Trophoblast cell (in vitro differentiated cells and primary cell): ENCODE measurements around the gene WDR86.

Source experiments
- DNase-seq, 2 donors: peaks; one replicate each; pipeline ENCODE4 v3.0.0-alpha.2; 2016
- H2AFZ ChIP-seq: 2 replicates; pipeline ENCODE4 v1.6.1; 2013; ENCODE audit warnings: low read length, moderate library complexity, mild to moderate bottlenecking; ENCODE audit not compliant: insufficient read depth, poor library complexity
- H2AK5ac ChIP-seq: 2 replicates; pipeline ENCODE4 v1.6.1; 2013; ENCODE audit warnings: mild to moderate bottlenecking, low read length
- H2BK120ac ChIP-seq: 2 replicates; pipeline ENCODE4 v1.6.1; 2013; ENCODE audit warnings: low read length, mild to moderate bottlenecking, moderate library complexity; ENCODE audit not compliant: insufficient read depth, poor library complexity
- H2BK12ac ChIP-seq: 2 replicates; pipeline ENCODE4 v1.6.1; 2013; ENCODE audit warnings: mild to moderate bottlenecking, low read length, moderate library complexity
- H2BK5ac ChIP-seq: 2 replicates; pipeline ENCODE4 v1.6.1; 2013; ENCODE audit warnings: low read length, low read depth, moderate library complexity, mild to moderate bottlenecking; ENCODE audit not compliant: poor library complexity
- H3K14ac ChIP-seq: 2 replicates; pipeline ENCODE4 v1.6.1; 2013; ENCODE audit warnings: mild to moderate bottlenecking, low read length
- H3K18ac ChIP-seq: 2 replicates; pipeline ENCODE4 v1.6.1; 2013; ENCODE audit warnings: mild to moderate bottlenecking, low read length
- H3K23ac ChIP-seq: 2 replicates; pipeline ENCODE4 v1.6.1; 2013; ENCODE audit warnings: low read length
- H3K27ac ChIP-seq: 2 replicates; pipeline ENCODE4 v1.5.1; 2013; ENCODE audit warnings: low read depth, mild to moderate bottlenecking, inconsistent platforms, low read length, moderate library complexity
- H3K27me3 ChIP-seq: 2 replicates; pipeline ENCODE4 v1.6.1; 2013; ENCODE audit warnings: inconsistent platforms, mild to moderate bottlenecking, low read length, moderate library complexity; ENCODE audit not compliant: insufficient read depth
- H3K36me3 ChIP-seq, 2 experiments: 1 replicate in 1 of 2; 2 replicates in 1 of 2; pipeline ENCODE4 v1.6.1; 2013; ENCODE audit warnings: low read length in 2 of 2, mild to moderate bottlenecking in 2 of 2, moderate library complexity in 1 of 2; ENCODE audit not compliant: insufficient read depth in 2 of 2, control insufficient read depth in 1 of 2
- H3K4ac ChIP-seq: 2 replicates; pipeline ENCODE4 v1.6.1; 2013; ENCODE audit warnings: low read depth, mild to moderate bottlenecking, low read length, moderate library complexity
- H3K4me1 ChIP-seq, 2 experiments: 1 replicate in 1 of 2; 2 replicates in 1 of 2; pipeline ENCODE4 v1.6.1; 2013; ENCODE audit warnings: low read length in 2 of 2, mild to moderate bottlenecking in 2 of 2, moderate library complexity in 1 of 2; ENCODE audit not compliant: insufficient read depth in 2 of 2, control insufficient read depth in 1 of 2
- H3K4me2 ChIP-seq: 2 replicates; pipeline ENCODE4 v1.6.1; 2013; ENCODE audit warnings: inconsistent platforms, mild to moderate bottlenecking, low read length, moderate library complexity
- H3K4me3 ChIP-seq: 2 replicates; pipeline ENCODE4 v1.5.1; 2013; ENCODE audit warnings: mild to moderate bottlenecking, low read depth, low read length, inconsistent platforms
- H3K79me1 ChIP-seq: one replicate; pipeline ENCODE4 v1.6.1; 2013; ENCODE audit warnings: low read length
- H3K79me2 ChIP-seq: 2 replicates; pipeline ENCODE4 v1.6.1; 2013; ENCODE audit warnings: low read length, mild to moderate bottlenecking; ENCODE audit not compliant: control insufficient read depth, insufficient read depth, poor library complexity
- H3K9ac ChIP-seq: 2 replicates; pipeline ENCODE4 v1.6.1; 2013; ENCODE audit warnings: mild to moderate bottlenecking, low read length
- H3K9me3 ChIP-seq: 2 replicates; pipeline ENCODE4 v1.6.1; 2013; ENCODE audit warnings: low read depth, mild to moderate bottlenecking, control low read depth, inconsistent platforms, low read length; ENCODE audit not compliant: insufficient read depth
- H4K12ac ChIP-seq: 2 replicates; pipeline ENCODE4 v1.6.1; 2013; ENCODE audit warnings: low read depth, mild to moderate bottlenecking, low read length, moderate library complexity
- H4K8ac ChIP-seq: 2 replicates; pipeline ENCODE4 v1.6.1; 2013; ENCODE audit warnings: low read depth, mild to moderate bottlenecking, low read length, moderate library complexity
- H4K91ac ChIP-seq: one replicate; pipeline ENCODE4 v1.6.1; 2013; ENCODE audit warnings: low read depth, mild to moderate bottlenecking, low read length, moderate library complexity
- WGBS: extraction: QIAGEN DNeasy Blood & Tissue Kit; methylation state at CpG from one replicate; pipeline ENCODE4 v1.1.7; 2013; ENCODE audit warnings: missing lambda C conversion rate; ENCODE audit not compliant: insufficient read length, insufficient coverage; ENCODE audit errors: extremely low coverage; 5-methylcytosine and 5-hydroxymethylcytosine counted together

Gene WDR86

DNA sequence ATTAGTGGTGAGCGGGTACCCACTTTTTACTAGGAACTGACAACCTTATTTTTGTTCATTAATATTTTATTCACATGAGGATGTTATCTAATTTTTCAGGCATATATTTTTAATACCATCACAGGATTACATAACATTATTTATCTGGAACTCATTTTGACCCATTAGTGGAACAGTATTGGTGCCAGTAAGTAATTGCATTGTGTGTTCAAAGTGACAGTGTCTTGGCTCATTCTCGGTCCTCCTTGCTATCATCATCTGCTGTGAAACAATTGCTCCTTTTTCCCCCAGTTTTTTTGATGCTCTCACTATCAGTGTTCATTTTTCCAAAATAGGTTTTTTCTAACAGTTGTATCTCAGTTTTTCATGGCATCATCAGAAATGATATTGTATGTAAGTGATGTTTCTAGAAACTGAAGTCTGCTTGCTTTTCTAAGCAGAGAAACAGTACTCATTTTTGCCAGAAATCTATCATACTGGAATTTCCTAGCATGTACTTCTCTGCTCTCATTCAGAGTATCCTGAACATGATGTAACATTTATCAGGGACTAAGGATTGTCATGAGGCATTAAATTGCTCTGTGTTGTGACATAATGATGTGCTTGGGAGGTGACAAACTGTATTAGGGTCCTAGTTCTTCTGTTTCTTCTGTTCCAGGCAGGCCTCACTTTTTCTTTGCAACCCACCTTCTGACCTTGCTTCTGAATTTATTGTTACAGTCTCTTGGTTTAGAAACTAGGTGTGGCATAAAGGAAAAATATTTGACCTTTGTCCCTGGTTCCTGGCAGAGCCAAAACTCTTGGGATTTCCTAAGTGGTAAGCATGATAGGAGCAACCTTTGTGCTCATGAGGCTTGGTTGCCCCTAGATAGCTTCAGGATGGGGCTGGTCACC, 64.0 kb downstream of the WDR86 start:
- Histone ChIP-seq H3K4me3 (no peak overlapping the region), H3K79me1 (peaks cover 3% of the 10 kb centered on the region), H3K4ac (no peak overlapping the region), H4K12ac (no peak overlapping the region), H2BK12ac (no peak overlapping the region), H3K18ac (no peak overlapping the region), H3K9ac (no peak overlapping the region), H2AK5ac (no peak overlapping the region), H3K27me3 (no peaks in the 10 kb centered on the region), H2AFZ (no peak overlapping the region), H3K9me3 (peaks cover 2% of the 10 kb centered on the region), H2BK5ac (no peak overlapping the region), H3K27ac (no peak overlapping the region), H3K23ac (no peak overlapping the region), H2BK120ac (no peak overlapping the region), H4K91ac (no peak overlapping the region), H3K4me2 (no peak overlapping the region), H3K36me3 (peaks cover 10 to 18% of the 10 kb centered on the region in 2 experiments), H3K14ac (no peak overlapping the region), H3K4me1 (no peaks in the 10 kb centered on the region), H3K79me2 (peaks cover 2% of the 10 kb centered on the region), H4K8ac (no peak overlapping the region)
- DNase-seq = no peak
- WGBS = no CpG with 5 or more reads among the region's 2 CpGs

DNA sequence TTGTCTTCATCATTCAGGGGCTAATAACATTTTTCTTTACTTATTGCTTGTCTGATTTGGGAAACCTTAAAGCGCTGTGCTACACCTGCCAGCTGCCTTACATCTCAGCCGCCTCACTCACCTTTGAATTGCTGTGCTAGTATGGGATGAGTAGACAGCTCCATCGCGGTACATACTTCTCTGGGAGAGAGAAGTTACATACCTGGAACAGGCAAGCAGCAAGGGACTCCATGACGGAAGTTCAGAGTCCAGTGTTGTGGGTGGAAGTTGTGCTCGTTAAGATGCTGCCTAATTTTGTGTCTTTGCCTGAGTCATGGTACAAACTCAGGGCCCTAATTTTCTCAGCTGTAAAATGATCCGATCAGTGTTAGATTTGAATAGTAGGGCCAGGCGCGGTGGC, 66.3 kb downstream of the WDR86 start:
- Histone ChIP-seq H3K36me3 (peaks cover 5 to 6% of the 10 kb centered on the region in 2 experiments), H3K23ac (no peak overlapping the region), H3K9ac (no peak overlapping the region), H3K14ac (no peak overlapping the region), H3K4me3 (no peak overlapping the region), H2BK5ac (no peak overlapping the region), H3K27me3 (no peaks in the 10 kb centered on the region), H2AK5ac (no peak overlapping the region), H4K8ac (no peak overlapping the region), H3K27ac (no peak overlapping the region), H3K18ac (no peak overlapping the region), H3K79me2 (peaks cover 2% of the 10 kb centered on the region), H2AFZ (no peak overlapping the region), H3K9me3 (peaks cover 3% of the 10 kb centered on the region), H3K4ac (peak overlapping the region; percentile 4), H3K4me2 (no peak overlapping the region), H2BK12ac (no peak overlapping the region), H2BK120ac (no peak overlapping the region), H4K12ac (no peak overlapping the region), H4K91ac (no peak overlapping the region), H3K79me1 (peaks cover 3% of the 10 kb centered on the region), H3K4me1 (no peaks in the 10 kb centered on the region)
- WGBS = no CpG with 5 or more reads among the region's 9 CpGs
- DNase-seq = no peak

DNA sequence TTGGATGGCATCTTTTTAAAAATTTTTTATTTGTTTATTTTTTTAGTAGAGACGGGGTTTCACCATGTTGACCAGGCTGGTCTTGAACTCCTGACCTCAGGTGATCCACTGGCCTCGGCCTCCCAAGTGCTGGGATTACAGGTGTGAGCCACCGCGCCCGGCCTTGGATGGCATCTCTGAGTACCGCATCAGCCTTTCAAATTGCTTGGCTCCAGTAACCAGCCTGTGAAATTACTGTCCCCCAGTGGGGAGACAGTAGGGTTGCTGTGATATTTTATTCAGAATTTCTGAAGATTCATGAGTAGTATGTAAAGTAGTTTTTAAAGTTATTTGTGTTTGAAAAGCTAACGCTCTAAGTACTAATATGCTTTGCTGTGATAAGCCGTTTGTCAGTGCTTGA, 67.0 kb downstream of the WDR86 start:
- Histone ChIP-seq H3K9me3 (peaks cover 3% of the 10 kb centered on the region), H3K4me1 (no peaks in the 10 kb centered on the region), H2BK12ac (no peak overlapping the region), H3K4me2 (no peak overlapping the region), H3K27me3 (no peaks in the 10 kb centered on the region), H3K18ac (no peak overlapping the region), H3K79me2 (peaks cover 2% of the 10 kb centered on the region), H2AFZ (no peak overlapping the region), H2AK5ac (no peak overlapping the region), H4K8ac (no peak overlapping the region), H3K4ac (no peak overlapping the region), H2BK5ac (no peak overlapping the region), H4K91ac (no peak overlapping the region), H3K9ac (no peak overlapping the region), H3K23ac (no peak overlapping the region), H4K12ac (no peak overlapping the region), H3K14ac (no peak overlapping the region), H3K36me3 (peaks cover 5% of the 10 kb centered on the region in 2 experiments), H3K4me3 (no peak overlapping the region), H3K27ac (no peak overlapping the region), H2BK120ac (no peak overlapping the region), H3K79me1 (peaks cover 3% of the 10 kb centered on the region)
- DNase-seq = no peak
- WGBS = no CpG with 5 or more reads among the region's 8 CpGs

DNA sequence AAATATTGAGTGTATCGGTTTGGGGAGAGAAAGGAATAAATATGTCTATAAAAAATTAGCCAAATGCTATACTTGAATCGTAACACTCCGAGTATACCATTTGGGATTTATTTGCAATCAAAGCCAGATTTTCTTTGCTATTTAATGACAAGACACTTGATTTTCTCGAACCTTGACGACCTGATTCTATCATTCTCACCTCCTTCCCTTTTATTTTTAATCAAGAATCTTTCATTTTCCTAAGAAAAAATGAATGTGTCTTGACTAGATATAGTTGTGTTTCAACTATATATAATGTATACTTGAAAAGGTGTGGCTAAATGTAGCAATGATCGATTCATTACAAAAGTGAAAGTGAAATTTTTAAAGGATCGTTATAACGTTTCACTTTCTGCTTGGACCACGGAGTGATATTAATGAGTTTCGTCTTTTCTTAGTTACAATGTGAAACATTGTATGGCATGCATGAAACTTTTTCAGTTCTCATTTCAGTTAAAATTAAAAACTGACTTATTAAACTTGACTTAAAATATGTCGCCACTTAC, 67.7 kb downstream of the WDR86 start:
- peak overlapping the region; percentile 99 for H2AFZ ChIP-seq
- no peak overlapping the region for H2BK5ac ChIP-seq
- H2AK5ac ChIP-seq = no peak overlapping the region
- H3K9me3 ChIP-seq = peaks cover 3% of the 10 kb centered on the region
- DNase-seq = peak in 1 of 2 donors; percentile 29
- H3K27me3 ChIP-seq = no peaks in the 10 kb centered on the region
- H3K18ac ChIP-seq = no peak overlapping the region
- H3K79me2 ChIP-seq = peaks cover 2% of the 10 kb centered on the region
- H3K9ac ChIP-seq = no peak overlapping the region
- H3K4me3 ChIP-seq = peak overlapping the region; percentile 99
- no peak overlapping the region for H3K4ac ChIP-seq
- H2BK120ac ChIP-seq = no peak overlapping the region
- no peak overlapping the region for H3K23ac ChIP-seq
- H3K27ac ChIP-seq = no peak overlapping the region
- H2BK12ac ChIP-seq = no peak overlapping the region
- no peaks in the 10 kb centered on the region for H3K4me1 ChIP-seq
- H4K12ac ChIP-seq = peak overlapping the region; percentile 98
- peak overlapping the region; percentile 63 for H3K4me2 ChIP-seq
- WGBS = 100% methylated on average over 1 of the region's 11 CpGs
- H3K79me1 ChIP-seq = peaks cover 3% of the 10 kb centered on the region
- peak overlapping the region; percentile 100 for H4K8ac ChIP-seq
- H4K91ac ChIP-seq = peak overlapping the region; percentile 98
- peaks cover 2 to 5% of the 10 kb centered on the region in 2 experiments for H3K36me3 ChIP-seq
- no peak overlapping the region for H3K14ac ChIP-seq
